Measurements from ENCODE around the gene ACTR5. TPM values are rescaled to one million over a fixed set of nuclear protein-coding genes. Genes with fewer than 3 reads are reported as not detected.

Gene ACTR5
- total and polyA plus RNA-seq, 4 donors: 1.9 to 5.4 (median 4.0) TPM

DNA sequence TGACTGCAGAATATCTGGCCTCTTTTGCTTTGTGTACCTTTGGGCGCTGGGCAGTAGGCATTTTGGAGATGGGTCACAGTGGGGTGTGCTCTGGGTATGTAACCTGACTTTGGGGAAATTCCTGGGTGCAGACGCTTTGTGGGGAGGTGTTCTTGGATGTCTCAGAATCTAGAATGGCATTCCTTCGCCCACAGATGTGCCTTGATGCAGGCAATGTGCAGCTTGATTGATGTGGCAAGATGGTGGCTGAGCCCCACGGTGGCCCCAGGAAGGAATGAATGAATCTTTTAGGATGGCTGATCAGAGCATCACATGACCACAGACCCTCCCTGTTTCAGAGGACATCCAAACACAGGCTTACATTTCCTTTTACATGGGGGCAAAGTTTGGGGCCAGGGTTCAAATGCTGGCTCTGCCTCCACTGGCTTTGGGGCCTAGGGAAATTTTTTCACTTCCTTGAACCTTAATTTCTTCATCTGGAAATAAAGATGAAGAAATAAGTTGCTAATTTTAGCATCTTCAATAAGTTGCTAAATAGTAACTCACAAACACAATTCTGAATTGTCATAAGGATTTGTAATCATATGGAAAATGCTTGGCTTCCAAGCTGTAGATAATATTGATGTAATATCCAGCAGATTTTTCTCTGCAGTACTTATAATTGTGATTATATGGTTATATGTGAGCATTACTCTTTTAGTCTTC is 62.8 kb downstream of the ACTR5 start:
- 86% methylated on average over 4 of the region's 4 CpGs for WGBS
- no peak overlapping the region for H3K4me3 ChIP-seq (ENCODE audit: low read depth in 1 of 3, low read length in 3 of 3)
- peaks cover under 1 to 9% (median 6%) of the 10 kb centered on the region in 4 donors for H3K4me1 ChIP-seq (ENCODE audit: control insufficient read depth in 4 of 4, insufficient read depth in 4 of 4, low read length in 3 of 4)
- DNase-seq (ENCODE audit: low spot score): no peak
- H3K36me3 ChIP-seq (ENCODE audit: control insufficient read depth in 4 of 4, insufficient read depth in 3 of 4, low read depth in 1 of 4, low read length in 3 of 4): no peaks in the 10 kb centered on the region
- peaks cover 0 to 7% (median 1%) of the 10 kb centered on the region in 4 donors for H3K27me3 ChIP-seq (ENCODE audit: control insufficient read depth in 4 of 4, insufficient read depth in 4 of 4, low read length in 3 of 4)
- no peak overlapping the region for H3K27ac ChIP-seq (ENCODE audit: low read depth in 1 of 2, low read length in 2 of 2)
- no peak overlapping the region for H3K9ac ChIP-seq (ENCODE audit: low read depth in 1 of 2, low read length in 2 of 2)
- no peaks in the 10 kb centered on the region for H3K9me3 ChIP-seq (ENCODE audit: control insufficient read depth in 4 of 4, low read length in 3 of 4)
- TF ChIP-seq NR2F2 (IDR thresholded peaks at IDR 0.05) (no peak), CTCF (IDR thresholded peaks at IDR 0.05; ENCODE audit: low read depth, low read length, missing input control) (no peak)

DNA sequence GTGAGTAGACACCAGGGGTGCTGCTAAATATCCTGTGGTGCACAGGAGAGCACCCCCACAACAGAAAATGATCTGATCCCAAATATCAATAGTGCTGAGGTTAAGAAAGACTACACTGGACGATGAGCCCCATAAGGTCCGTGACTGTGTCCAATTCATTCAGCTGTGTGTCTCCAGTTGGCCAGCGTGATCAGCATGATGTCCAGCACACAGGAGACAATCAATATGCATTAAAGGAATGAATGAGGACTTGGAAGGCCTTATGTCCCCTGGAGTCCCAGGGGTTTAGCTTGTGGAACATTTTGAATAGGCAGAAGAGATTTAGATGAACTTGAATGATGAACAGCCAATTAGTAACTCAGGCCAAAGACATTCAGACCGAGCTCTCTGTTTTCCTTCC is 63.5 kb downstream of the ACTR5 start:
- peaks cover 0 to 3% (median under 1%) of the 10 kb centered on the region in 4 donors for H3K4me1 ChIP-seq (ENCODE audit: control insufficient read depth in 4 of 4, insufficient read depth in 4 of 4, low read length in 3 of 4)
- no peak overlapping the region for H3K27ac ChIP-seq (ENCODE audit: low read depth in 1 of 2, low read length in 2 of 2)

More for the DNA sequence above, 63.5 kb downstream of the ACTR5 start:
- H3K27me3 ChIP-seq (ENCODE audit: control insufficient read depth in 4 of 4, insufficient read depth in 4 of 4, low read length in 3 of 4): peaks cover 0 to 4% (median 1%) of the 10 kb centered on the region in 4 donors
- no peaks in the 10 kb centered on the region for H3K36me3 ChIP-seq (ENCODE audit: control insufficient read depth in 4 of 4, insufficient read depth in 3 of 4, low read depth in 1 of 4, low read length in 3 of 4)
- 73% methylated on average over 4 of the region's 4 CpGs for WGBS
- no peak for DNase-seq (ENCODE audit: low spot score)
- H3K9me3 ChIP-seq (ENCODE audit: control insufficient read depth in 4 of 4, low read length in 3 of 4): no peaks in the 10 kb centered on the region
- H3K4me3 ChIP-seq (ENCODE audit: low read depth in 1 of 3, low read length in 3 of 3): no peak overlapping the region
- H3K9ac ChIP-seq (ENCODE audit: low read depth in 1 of 2, low read length in 2 of 2): no peak overlapping the region
- TF ChIP-seq ZBTB33 (IDR thresholded peaks at IDR 0.05): no peak
- TF ChIP-seq RXRA (IDR thresholded peaks at IDR 0.05): no peak
- TF ChIP-seq HNF4G (IDR thresholded peaks at IDR 0.05): no peak
- no peak for TF ChIP-seq FOXA1 (IDR thresholded peaks at IDR 0.05)
- TF ChIP-seq JUND (IDR thresholded peaks at IDR 0.05): no peak
- no peak for TF ChIP-seq NR2F2 (IDR thresholded peaks at IDR 0.05)
- no peak for TF ChIP-seq GABPA (IDR thresholded peaks at IDR 0.05 in 1 of 2, conservative IDR thresholded peaks at IDR 0.05 in 1 of 2)
- TF ChIP-seq RAD21 (IDR thresholded peaks at IDR 0.05): no peak
- TF ChIP-seq, protein P1, sequence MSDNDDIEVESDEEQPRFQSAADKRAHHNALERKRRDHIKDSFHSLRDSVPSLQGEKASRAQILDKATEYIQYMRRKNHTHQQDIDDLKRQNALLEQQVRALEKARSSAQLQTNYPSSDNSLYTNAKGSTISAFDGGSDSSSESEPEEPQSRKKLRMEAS (IDR thresholded peaks at IDR 0.05): no peak
- TF ChIP-seq, protein P2, sequence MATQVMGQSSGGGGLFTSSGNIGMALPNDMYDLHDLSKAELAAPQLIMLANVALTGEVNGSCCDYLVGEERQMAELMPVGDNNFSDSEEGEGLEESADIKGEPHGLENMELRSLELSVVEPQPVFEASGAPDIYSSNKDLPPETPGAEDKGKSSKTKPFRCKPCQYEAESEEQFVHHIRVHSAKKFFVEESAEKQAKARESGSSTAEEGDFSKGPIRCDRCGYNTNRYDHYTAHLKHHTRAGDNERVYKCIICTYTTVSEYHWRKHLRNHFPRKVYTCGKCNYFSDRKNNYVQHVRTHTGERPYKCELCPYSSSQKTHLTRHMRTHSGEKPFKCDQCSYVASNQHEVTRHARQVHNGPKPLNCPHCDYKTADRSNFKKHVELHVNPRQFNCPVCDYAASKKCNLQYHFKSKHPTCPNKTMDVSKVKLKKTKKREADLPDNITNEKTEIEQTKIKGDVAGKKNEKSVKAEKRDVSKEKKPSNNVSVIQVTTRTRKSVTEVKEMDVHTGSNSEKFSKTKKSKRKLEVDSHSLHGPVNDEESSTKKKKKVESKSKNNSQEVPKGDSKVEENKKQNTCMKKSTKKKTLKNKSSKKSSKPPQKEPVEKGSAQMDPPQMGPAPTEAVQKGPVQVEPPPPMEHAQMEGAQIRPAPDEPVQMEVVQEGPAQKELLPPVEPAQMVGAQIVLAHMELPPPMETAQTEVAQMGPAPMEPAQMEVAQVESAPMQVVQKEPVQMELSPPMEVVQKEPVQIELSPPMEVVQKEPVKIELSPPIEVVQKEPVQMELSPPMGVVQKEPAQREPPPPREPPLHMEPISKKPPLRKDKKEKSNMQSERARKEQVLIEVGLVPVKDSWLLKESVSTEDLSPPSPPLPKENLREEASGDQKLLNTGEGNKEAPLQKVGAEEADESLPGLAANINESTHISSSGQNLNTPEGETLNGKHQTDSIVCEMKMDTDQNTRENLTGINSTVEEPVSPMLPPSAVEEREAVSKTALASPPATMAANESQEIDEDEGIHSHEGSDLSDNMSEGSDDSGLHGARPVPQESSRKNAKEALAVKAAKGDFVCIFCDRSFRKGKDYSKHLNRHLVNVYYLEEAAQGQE (IDR thresholded peaks at IDR 0.05): no peak
- TF ChIP-seq TAF1 (conservative IDR thresholded peaks at IDR 0.05): no peak
- no peak for TF ChIP-seq HNF4A (conservative IDR thresholded peaks at IDR 0.05)
- no peak for TF ChIP-seq ATF3 (IDR thresholded peaks at IDR 0.05)
- TF ChIP-seq CTCF (IDR thresholded peaks at IDR 0.05; ENCODE audit: low read depth, low read length, missing input control): no peak
- no peak for TF ChIP-seq EGR1 (IDR thresholded peaks at IDR 0.05; ENCODE audit: low read depth in 2 of 2)
- no peak for TF ChIP-seq FOXA2 (IDR thresholded peaks at IDR 0.05)
- no peak for TF ChIP-seq YY1 (IDR thresholded peaks at IDR 0.05)
- no peak for TF ChIP-seq SP1 (IDR thresholded peaks at IDR 0.05)

Measured in liver (tissue), 9 donors.